ENCODE measurements around the gene PGBD4. TPM values are rescaled to one million over a fixed set of nuclear protein-coding genes. Genes with fewer than 3 reads are reported as not detected.

PGBD4 gene
- total and polyA plus RNA-seq, 5 donors from 2014 or later = 1.4 to 3.6 (median 1.9) TPM

- H3K4me1 Mint-ChIP-seq = peaks cover 24 to 59% (median 39%) of the 10 kb centered on the region in 4 donors
- H3K27me3 Mint-ChIP-seq = no peaks in the 10 kb centered on the region
- H3K4me3 Mint-ChIP-seq = peak overlapping the region; percentile 61 to 99 (median 94)
- no peaks in the 10 kb centered on the region for H3K9me3 ChIP-seq (ENCODE audit: control insufficient read depth in 2 of 2, low read length in 2 of 2)
- peaks cover 28% of the 10 kb centered on the region for H3K4me1 ChIP-seq (ENCODE audit: control insufficient read depth, insufficient read depth, low read length, poor library complexity, severe bottlenecking)
- ATAC-seq (ENCODE audit: low read depth in 2 of 2) (no peak), DNase-seq (no peak)
- H3K27ac ChIP-seq (ENCODE audit: insufficient read depth, low read length, poor library complexity, severe bottlenecking) = no peak overlapping the region
- H3K27ac Mint-ChIP-seq = peak overlapping the region in 2 of 3 donors; percentile 60 to 69
- H3K27me3 ChIP-seq (ENCODE audit: control insufficient read depth, insufficient read depth, low read length) = no peaks in the 10 kb centered on the region
- peaks cover 13% of the 10 kb centered on the region for H3K36me3 Mint-ChIP-seq
- peaks cover 14% of the 10 kb centered on the region for H3K36me3 ChIP-seq (ENCODE audit: control insufficient read depth, insufficient read depth, low read length)
- H3K4me3 ChIP-seq (ENCODE audit: low read depth, low read length) = peak overlapping the region; percentile 96
- peaks cover 0 to 4% (median 0%) of the 10 kb centered on the region in 7 donors for H3K9me3 Mint-ChIP-seq
These were observed 2.0 kb upstream of the PGBD4 start for GRCh38 chr15:34099914-34100313.

- H3K4me1 ChIP-seq (ENCODE audit: control insufficient read depth, insufficient read depth, low read length, poor library complexity, severe bottlenecking) = peaks cover 28% of the 10 kb centered on the region
- ATAC-seq (ENCODE audit: low read depth in 2 of 2) (no peak), DNase-seq (no peak)
- Mint-ChIP-seq H3K27me3 (no peaks in the 10 kb centered on the region), H3K9me3 (peaks cover 0 to 7% (median 0%) of the 10 kb centered on the region in 7 donors), H3K4me1 (peaks cover 16 to 50% (median 34%) of the 10 kb centered on the region in 4 donors), H3K4me3 (peak overlapping the region; percentile 89 to 100 (median 98)), H3K36me3 (peaks cover 6% of the 10 kb centered on the region), H3K27ac (peak overlapping the region; percentile 98 to 100 (median 99))
- H3K9me3 ChIP-seq (ENCODE audit: control insufficient read depth in 2 of 2, low read length in 2 of 2) = no peaks in the 10 kb centered on the region
- H3K4me3 ChIP-seq (ENCODE audit: low read depth, low read length) = peak overlapping the region; percentile 99
- no peaks in the 10 kb centered on the region for H3K36me3 ChIP-seq (ENCODE audit: control insufficient read depth, insufficient read depth, low read length)
- H3K27ac ChIP-seq (ENCODE audit: insufficient read depth, low read length, poor library complexity, severe bottlenecking) = peak overlapping the region; percentile 96
- no peaks in the 10 kb centered on the region for H3K27me3 ChIP-seq (ENCODE audit: control insufficient read depth, insufficient read depth, low read length)
These were observed 467 bp downstream of the PGBD4 start for GRCh38 chr15:34102175-34102925.

- Mint-ChIP-seq H3K27me3 (no peaks in the 10 kb centered on the region), H3K27ac (no peak overlapping the region), H3K4me3 (peak overlapping the region in 1 of 4 donors; percentile 64), H3K4me1 (peaks cover 12 to 21% (median 17%) of the 10 kb centered on the region in 4 donors), H3K9me3 (peaks cover 0 to 7% (median 0%) of the 10 kb centered on the region in 7 donors), H3K36me3 (peaks cover 6% of the 10 kb centered on the region)
- Histone ChIP-seq H3K9me3 (ENCODE audit: control insufficient read depth in 2 of 2, low read length in 2 of 2) (no peaks in the 10 kb centered on the region), H3K4me1 (ENCODE audit: control insufficient read depth, insufficient read depth, low read length, poor library complexity, severe bottlenecking) (peaks cover 7% of the 10 kb centered on the region), H3K27ac (ENCODE audit: insufficient read depth, low read length, poor library complexity, severe bottlenecking) (no peak overlapping the region), H3K36me3 (ENCODE audit: control insufficient read depth, insufficient read depth, low read length) (no peaks in the 10 kb centered on the region), H3K27me3 (ENCODE audit: control insufficient read depth, insufficient read depth, low read length) (no peaks in the 10 kb centered on the region), H3K4me3 (ENCODE audit: low read depth, low read length) (no peak overlapping the region)
- ATAC-seq (ENCODE audit: low read depth in 2 of 2) (no peak), DNase-seq (no peak)
These were observed 4.5 kb downstream of the PGBD4 start for GRCh38 chr15:34106423-34106822.

GRCh38 chr15:34107315-34107714 is 5.4 kb downstream of the PGBD4 start:
- H3K4me3 ChIP-seq (ENCODE audit: low read depth, low read length) = no peak overlapping the region
- no peaks in the 10 kb centered on the region for H3K9me3 ChIP-seq (ENCODE audit: control insufficient read depth in 2 of 2, low read length in 2 of 2)
- no peak for DNase-seq
- no peaks in the 10 kb centered on the region for H3K27me3 Mint-ChIP-seq
- H3K36me3 Mint-ChIP-seq = no peaks in the 10 kb centered on the region
- no peak overlapping the region for H3K4me3 Mint-ChIP-seq
- no peaks in the 10 kb centered on the region for H3K27me3 ChIP-seq (ENCODE audit: control insufficient read depth, insufficient read depth, low read length)
- ATAC-seq (ENCODE audit: low read depth in 2 of 2) = no peak
- H3K27ac ChIP-seq (ENCODE audit: insufficient read depth, low read length, poor library complexity, severe bottlenecking) = no peak overlapping the region
- H3K4me1 ChIP-seq (ENCODE audit: control insufficient read depth, insufficient read depth, low read length, poor library complexity, severe bottlenecking) = peaks cover 5% of the 10 kb centered on the region
- H3K27ac Mint-ChIP-seq = no peak overlapping the region
- H3K9me3 Mint-ChIP-seq = peaks cover 0 to 7% (median 0%) of the 10 kb centered on the region in 7 donors
- no peaks in the 10 kb centered on the region for H3K36me3 ChIP-seq (ENCODE audit: control insufficient read depth, insufficient read depth, low read length)
- H3K4me1 Mint-ChIP-seq = peaks cover 8 to 13% (median 11%) of the 10 kb centered on the region in 4 donors

GRCh38 chr15:34109797-34110663 is 8.1 kb downstream of the PGBD4 start:
- DNase-seq (peak in 2 of 3 donors; percentile 22 to 60), ATAC-seq (ENCODE audit: low read depth in 2 of 2) (peak in 1 of 2 donors; percentile 52)
- Mint-ChIP-seq H3K4me1 (peaks cover 0 to 8% (median 3%) of the 10 kb centered on the region in 4 donors), H3K27ac (no peak overlapping the region), H3K27me3 (peaks cover 17% of the 10 kb centered on the region), H3K36me3 (no peaks in the 10 kb centered on the region), H3K9me3 (peaks cover 0 to 2% (median 0%) of the 10 kb centered on the region in 7 donors), H3K4me3 (peak overlapping the region in 2 of 4 donors; percentile 25 to 82)
- H3K36me3 ChIP-seq (ENCODE audit: control insufficient read depth, insufficient read depth, low read length) = no peaks in the 10 kb centered on the region
- H3K4me1 ChIP-seq (ENCODE audit: control insufficient read depth, insufficient read depth, low read length, poor library complexity, severe bottlenecking) = no peaks in the 10 kb centered on the region
- no peaks in the 10 kb centered on the region for H3K9me3 ChIP-seq (ENCODE audit: control insufficient read depth in 2 of 2, low read length in 2 of 2)
- no peak overlapping the region for H3K27ac ChIP-seq (ENCODE audit: insufficient read depth, low read length, poor library complexity, severe bottlenecking)
- no peaks in the 10 kb centered on the region for H3K27me3 ChIP-seq (ENCODE audit: control insufficient read depth, insufficient read depth, low read length)
- H3K4me3 ChIP-seq (ENCODE audit: low read depth, low read length) = no peak overlapping the region

- H3K4me3 ChIP-seq (ENCODE audit: low read depth, low read length) = no peak overlapping the region
- no peaks in the 10 kb centered on the region for H3K9me3 ChIP-seq (ENCODE audit: control insufficient read depth in 2 of 2, low read length in 2 of 2)
- H3K27ac ChIP-seq (ENCODE audit: insufficient read depth, low read length, poor library complexity, severe bottlenecking) = no peak overlapping the region
- DNase-seq = no peak
- H3K4me1 ChIP-seq (ENCODE audit: control insufficient read depth, insufficient read depth, low read length, poor library complexity, severe bottlenecking) = no peaks in the 10 kb centered on the region
- Mint-ChIP-seq H3K27me3 (peaks cover 24% of the 10 kb centered on the region), H3K4me3 (no peak overlapping the region), H3K27ac (no peak overlapping the region), H3K36me3 (no peaks in the 10 kb centered on the region), H3K9me3 (no peaks in the 10 kb centered on the region), H3K4me1 (peaks cover 0 to 8% (median 3%) of the 10 kb centered on the region in 4 donors)
- no peaks in the 10 kb centered on the region for H3K27me3 ChIP-seq (ENCODE audit: control insufficient read depth, insufficient read depth, low read length)
- ATAC-seq (ENCODE audit: low read depth in 2 of 2) = no peak
- H3K36me3 ChIP-seq (ENCODE audit: control insufficient read depth, insufficient read depth, low read length) = no peaks in the 10 kb centered on the region
These were observed 9.6 kb downstream of the PGBD4 start for GRCh38 chr15:34111488-34111887.

- DNase-seq = no peak
- Histone ChIP-seq H3K4me3 (ENCODE audit: low read depth, low read length) (no peak overlapping the region), H3K9me3 (ENCODE audit: control insufficient read depth in 2 of 2, low read length in 2 of 2) (no peaks in the 10 kb centered on the region), H3K36me3 (ENCODE audit: control insufficient read depth, insufficient read depth, low read length) (no peaks in the 10 kb centered on the region), H3K27ac (ENCODE audit: insufficient read depth, low read length, poor library complexity, severe bottlenecking) (no peak overlapping the region), H3K4me1 (ENCODE audit: control insufficient read depth, insufficient read depth, low read length, poor library complexity, severe bottlenecking) (no peaks in the 10 kb centered on the region), H3K27me3 (ENCODE audit: control insufficient read depth, insufficient read depth, low read length) (no peaks in the 10 kb centered on the region)
- ATAC-seq (ENCODE audit: low read depth in 2 of 2) = no peak
- no peaks in the 10 kb centered on the region for H3K36me3 Mint-ChIP-seq
- peaks cover 0 to 8% (median 3%) of the 10 kb centered on the region in 4 donors for H3K4me1 Mint-ChIP-seq
- no peak overlapping the region for H3K4me3 Mint-ChIP-seq
- H3K27ac Mint-ChIP-seq = no peak overlapping the region
- H3K27me3 Mint-ChIP-seq = peaks cover 30% of the 10 kb centered on the region
- no peaks in the 10 kb centered on the region for H3K9me3 Mint-ChIP-seq
These were observed 12.3 kb downstream of the PGBD4 start for GRCh38 chr15:34114215-34114614.
